Activated T-cell treated with anti-CD3 and anti-CD28 coated beads, Interleukin-2, amount 50 U/mL, for 72 hours (primary cell): ENCODE measurements around the gene SPOUT1. TPM values are rescaled to one million over a fixed set of nuclear protein-coding genes. Genes with fewer than 3 reads are reported as not detected.
A peak's percentile ranks its signal among the peaks of the same experiment; 100 is the strongest.

Experiments used
- ATAC-seq, 2 donors: fragments of 150-1000 bp; cut with Tn5 transposase; replicated peaks in 1 of 2; 2 replicates each; pipeline ENCODE4 v1.10.0; 2021; ENCODE audit warnings: moderate library complexity in 2 of 2, mild to moderate bottlenecking in 1 of 2
- DNase-seq, 2 donors: peaks; one replicate each; pipeline ENCODE4 v3.0.0; 2021 to 2022; ENCODE audit warnings: mixed read lengths in 1 of 2
- H3K27ac Mint-ChIP-seq: one replicate; pipeline ENCODE4 v1.8.0; 2022; ENCODE audit warnings: mild to moderate bottlenecking, moderate library complexity, mixed read lengths
- H3K27me3 Mint-ChIP-seq: one replicate; pipeline ENCODE4 v1.8.0; 2022; ENCODE audit warnings: low read depth, mixed read lengths
- H3K36me3 Mint-ChIP-seq, 2 donors: one replicate each; pipeline ENCODE4 v1.8.0; 2022; ENCODE audit warnings: mixed read lengths in 2 of 2, mild to moderate bottlenecking in 1 of 2; ENCODE audit not compliant: insufficient read depth in 2 of 2
- H3K4me1 Mint-ChIP-seq: one replicate; pipeline ENCODE4 v1.8.0; 2022; ENCODE audit warnings: low read depth, mixed read lengths
- H3K4me3 Mint-ChIP-seq, 2 donors: one replicate each; pipeline ENCODE4 v1.8.0; 2022; ENCODE audit warnings: mild to moderate bottlenecking in 2 of 2, mixed read lengths in 2 of 2, moderate library complexity in 2 of 2
- H3K9me3 Mint-ChIP-seq, 2 donors: one replicate each; pipeline ENCODE4 v1.8.0; 2022; ENCODE audit warnings: mixed read lengths in 2 of 2
- total RNA-seq, 2 donors: library from RNA; stranded (reverse); gene quantifications; one replicate each; pipeline ENCODE4 v1.2.3, GENCODE V29; 2022

SPOUT1 gene
- total RNA-seq, 2 donors from 2014 or later: 64.8 to 69.1 TPM

DNA sequence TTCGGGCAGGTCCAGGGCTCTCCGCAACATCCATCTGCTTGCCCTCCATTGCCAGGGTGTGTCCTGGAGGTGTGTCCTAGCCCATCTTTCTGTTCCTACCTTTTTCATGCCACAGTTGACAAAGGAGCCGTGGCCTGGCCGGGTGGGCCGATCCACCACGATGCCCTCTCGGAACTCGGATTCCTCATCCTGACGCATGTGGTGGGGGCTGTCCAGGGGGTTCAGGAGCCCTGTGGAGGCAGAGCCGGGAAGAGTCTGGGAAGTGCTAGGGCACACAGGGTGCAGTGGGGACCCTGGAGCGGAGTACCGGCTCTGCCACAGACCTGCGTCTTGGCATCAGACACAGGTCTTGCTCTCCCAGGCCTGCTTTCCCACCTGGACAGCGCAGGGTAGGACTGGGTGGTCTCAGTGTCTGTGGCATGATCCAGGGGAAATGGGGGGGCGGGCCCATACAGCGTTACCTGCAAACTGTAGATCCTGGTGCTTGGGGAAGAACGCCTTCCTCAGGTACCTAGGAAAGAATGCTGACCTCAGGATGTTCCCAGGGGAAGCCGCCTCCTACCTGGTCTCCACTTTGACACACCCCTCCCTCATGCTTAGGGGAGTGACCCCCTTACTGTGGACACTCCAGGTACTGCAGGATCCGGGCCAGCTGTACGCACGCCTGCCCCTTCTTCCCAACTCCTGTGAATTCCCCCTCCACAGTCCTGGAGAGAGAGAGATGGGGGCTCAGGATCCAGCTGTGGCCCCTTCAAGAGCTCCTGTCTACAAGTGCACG lies 3.5 kb downstream of the SPOUT1 start:
- Mint-ChIP-seq H3K36me3 (peaks cover 0 to 16% of the 10 kb centered on the region in 2 donors), H3K4me1 (peaks cover 33% of the 10 kb centered on the region), H3K27me3 (no peaks in the 10 kb centered on the region), H3K4me3 (no peak overlapping the region), H3K27ac (no peak overlapping the region), H3K9me3 (no peaks in the 10 kb centered on the region)
- DNase-seq (no peak), ATAC-seq (no peak)

DNA sequence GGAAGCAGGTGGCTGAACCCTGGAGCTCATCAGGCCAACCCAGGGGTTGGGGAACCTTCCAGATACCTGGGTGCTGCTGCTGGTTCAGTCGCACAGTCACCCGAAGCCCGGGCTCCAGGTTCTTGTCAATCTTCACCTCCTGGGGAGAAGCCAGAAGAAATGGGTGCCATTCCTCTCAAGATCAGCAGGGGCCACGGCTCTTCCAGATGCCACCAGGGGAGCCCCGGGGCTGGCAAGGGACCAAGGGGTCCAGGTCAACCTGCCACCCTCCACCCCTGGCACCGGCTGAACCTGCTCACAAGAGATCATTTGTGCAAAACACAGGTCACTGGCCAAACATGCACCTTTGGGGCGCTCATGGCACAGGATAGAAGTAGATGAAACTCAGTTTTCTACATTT lies 4.7 kb downstream of the SPOUT1 start:
- DNase-seq (no peak), ATAC-seq (no peak)
- H3K9me3 Mint-ChIP-seq: no peaks in the 10 kb centered on the region
- peaks cover 39% of the 10 kb centered on the region for H3K4me1 Mint-ChIP-seq
- H3K36me3 Mint-ChIP-seq: peaks cover 0 to 16% of the 10 kb centered on the region in 2 donors
- no peaks in the 10 kb centered on the region for H3K27me3 Mint-ChIP-seq
- no peak overlapping the region for H3K27ac Mint-ChIP-seq
- H3K4me3 Mint-ChIP-seq: no peak overlapping the region

DNA sequence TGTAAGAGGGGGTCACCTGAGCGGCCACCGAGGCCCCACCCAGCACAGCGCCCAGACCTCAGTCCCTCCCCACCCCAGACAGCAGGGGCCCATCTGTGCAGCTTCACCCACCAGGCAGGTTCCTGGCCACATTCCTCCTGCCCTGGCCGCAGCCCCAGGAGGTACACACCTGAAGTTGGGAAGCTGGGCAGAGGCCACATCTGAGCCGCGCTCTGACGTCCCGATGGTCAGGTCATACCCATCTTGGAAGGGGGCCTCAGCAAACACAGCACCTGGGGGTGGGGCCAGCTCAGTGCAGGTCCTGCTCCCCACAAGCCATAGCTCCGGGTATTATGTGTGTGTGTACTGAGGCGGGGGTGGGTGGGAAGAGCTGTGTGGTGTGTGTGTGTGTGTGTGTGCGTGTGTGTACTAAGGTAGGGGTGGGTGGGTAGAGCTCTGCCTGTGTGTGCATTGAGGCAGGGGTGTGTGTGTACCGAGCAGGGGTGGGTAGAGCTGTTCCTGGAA lies 5.6 kb downstream of the SPOUT1 start:
- no peak overlapping the region for H3K4me3 Mint-ChIP-seq
- H3K36me3 Mint-ChIP-seq: peaks cover 0 to 16% of the 10 kb centered on the region in 2 donors
- peak overlapping the region; percentile 69 for H3K27ac Mint-ChIP-seq
- no peak for DNase-seq
- no peaks in the 10 kb centered on the region for H3K27me3 Mint-ChIP-seq
- peaks cover 44% of the 10 kb centered on the region for H3K4me1 Mint-ChIP-seq
- H3K9me3 Mint-ChIP-seq: no peaks in the 10 kb centered on the region
- ATAC-seq: no peak

DNA sequence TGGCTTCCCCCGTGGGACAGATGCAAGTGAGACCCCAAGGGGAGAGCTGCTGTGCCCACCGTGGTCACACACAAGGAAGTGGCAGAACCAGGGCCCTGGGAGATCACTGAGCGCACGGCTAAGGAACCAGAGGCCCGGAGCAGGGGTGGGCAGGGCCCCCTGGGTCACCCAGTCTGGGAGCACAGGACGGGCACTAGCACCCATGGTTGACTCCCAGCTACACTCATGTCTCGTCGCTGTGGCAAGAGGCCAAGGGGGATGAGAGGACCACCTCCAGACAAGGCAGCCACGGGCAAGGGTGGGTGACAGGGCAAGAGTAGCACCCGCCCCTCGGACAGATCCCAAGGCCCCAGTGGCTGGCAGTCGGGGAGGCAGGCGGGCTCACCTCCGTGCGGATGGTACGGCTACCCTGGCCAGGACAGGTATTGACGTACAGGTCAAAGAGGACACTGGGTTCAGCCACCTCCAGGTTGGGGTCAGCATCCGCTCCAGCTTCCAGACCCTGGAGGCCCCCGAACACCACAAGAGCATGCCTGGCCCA lies 6.2 kb downstream of the SPOUT1 start:
- DNase-seq (no peak), ATAC-seq (no peak)
- no peak overlapping the region for H3K4me3 Mint-ChIP-seq
- no peak overlapping the region for H3K27ac Mint-ChIP-seq
- H3K9me3 Mint-ChIP-seq: no peaks in the 10 kb centered on the region
- H3K27me3 Mint-ChIP-seq: no peaks in the 10 kb centered on the region
- H3K4me1 Mint-ChIP-seq: peaks cover 39% of the 10 kb centered on the region
- peaks cover 0 to 12% of the 10 kb centered on the region in 2 donors for H3K36me3 Mint-ChIP-seq

DNA sequence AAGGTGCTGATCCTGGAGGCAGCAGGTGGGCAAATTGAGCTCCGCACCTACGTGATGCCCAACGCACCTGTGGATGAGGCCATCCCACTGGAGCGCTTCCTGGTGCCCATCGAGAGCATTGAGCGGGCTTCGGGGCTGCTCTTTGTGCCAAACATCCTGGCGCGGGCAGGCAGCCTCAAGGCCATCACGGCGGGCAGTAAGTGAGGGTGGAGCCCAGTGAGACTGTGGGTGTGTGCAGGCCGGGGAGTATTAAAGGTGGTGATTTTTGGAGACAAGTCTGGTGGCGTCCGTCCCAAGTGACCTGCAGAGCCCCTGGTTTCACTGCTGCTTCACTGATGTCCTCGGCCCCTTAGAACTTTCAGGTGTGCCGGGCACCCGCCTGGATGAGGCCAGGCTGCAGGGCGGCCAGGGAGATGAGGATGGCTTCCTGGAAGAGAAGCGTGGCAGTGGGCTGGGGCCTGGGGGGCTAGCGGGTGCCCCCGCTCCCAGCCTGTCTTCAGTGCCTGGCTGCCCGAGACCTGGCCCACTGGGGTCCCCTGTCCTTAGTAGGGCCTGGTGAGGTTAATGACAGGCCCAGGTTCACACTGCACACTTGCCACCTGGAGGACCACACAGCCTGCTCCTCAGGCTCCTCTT lies 7.1 kb downstream of the SPOUT1 start:
- H3K4me1 Mint-ChIP-seq: peaks cover 36% of the 10 kb centered on the region
- H3K36me3 Mint-ChIP-seq: peaks cover 0 to 10% of the 10 kb centered on the region in 2 donors
- DNase-seq (no peak), ATAC-seq (no peak)
- no peaks in the 10 kb centered on the region for H3K9me3 Mint-ChIP-seq
- H3K27ac Mint-ChIP-seq: no peak overlapping the region
- no peak overlapping the region for H3K4me3 Mint-ChIP-seq
- H3K27me3 Mint-ChIP-seq: no peaks in the 10 kb centered on the region

DNA sequence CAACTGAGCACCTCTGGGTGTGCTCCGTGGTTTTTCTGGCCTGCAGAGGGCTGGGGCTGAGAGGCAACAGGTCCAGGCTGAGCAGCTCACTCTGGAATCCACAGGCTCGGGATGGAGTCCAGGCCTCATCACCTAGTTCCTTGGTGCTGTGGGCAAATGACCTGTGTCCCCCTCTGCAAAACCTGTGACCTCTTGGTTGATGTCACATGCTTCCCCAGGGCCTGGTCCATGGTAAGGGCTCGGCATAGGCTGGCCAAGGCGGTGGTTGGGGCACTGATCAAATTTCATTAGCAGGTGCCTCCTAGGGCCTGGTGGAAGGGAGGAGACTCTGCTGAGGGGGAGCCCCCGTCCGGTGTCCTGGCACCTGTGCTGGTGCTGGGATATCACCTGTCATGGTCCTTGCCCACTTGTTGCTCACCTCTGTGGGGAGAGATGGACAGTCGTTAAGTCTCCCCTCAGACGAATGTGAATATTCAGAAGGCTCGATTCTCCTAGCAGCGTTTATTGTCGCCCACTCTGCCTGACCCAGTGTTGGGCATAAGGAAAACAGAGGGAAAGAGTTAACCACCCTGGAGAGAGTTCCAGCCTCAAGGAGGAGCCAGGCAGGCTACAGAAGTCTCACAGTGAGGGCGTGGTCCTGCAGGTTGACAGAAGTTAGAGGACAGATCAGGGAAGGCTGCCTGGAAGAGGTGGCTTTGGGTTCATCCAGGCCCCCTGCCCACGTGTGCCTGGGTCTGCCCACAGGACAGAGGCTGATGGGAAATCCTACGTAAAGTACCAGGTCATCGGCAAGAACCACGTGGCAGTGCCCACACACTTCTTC lies 7.8 kb downstream of the SPOUT1 start:
- Mint-ChIP-seq H3K4me1 (peaks cover 35% of the 10 kb centered on the region), H3K9me3 (no peaks in the 10 kb centered on the region), H3K27ac (peak overlapping the region; percentile 27), H3K4me3 (no peak overlapping the region), H3K27me3 (no peaks in the 10 kb centered on the region), H3K36me3 (peaks cover 0 to 7% of the 10 kb centered on the region in 2 donors)
- ATAC-seq (no peak), DNase-seq (no peak)

DNA sequence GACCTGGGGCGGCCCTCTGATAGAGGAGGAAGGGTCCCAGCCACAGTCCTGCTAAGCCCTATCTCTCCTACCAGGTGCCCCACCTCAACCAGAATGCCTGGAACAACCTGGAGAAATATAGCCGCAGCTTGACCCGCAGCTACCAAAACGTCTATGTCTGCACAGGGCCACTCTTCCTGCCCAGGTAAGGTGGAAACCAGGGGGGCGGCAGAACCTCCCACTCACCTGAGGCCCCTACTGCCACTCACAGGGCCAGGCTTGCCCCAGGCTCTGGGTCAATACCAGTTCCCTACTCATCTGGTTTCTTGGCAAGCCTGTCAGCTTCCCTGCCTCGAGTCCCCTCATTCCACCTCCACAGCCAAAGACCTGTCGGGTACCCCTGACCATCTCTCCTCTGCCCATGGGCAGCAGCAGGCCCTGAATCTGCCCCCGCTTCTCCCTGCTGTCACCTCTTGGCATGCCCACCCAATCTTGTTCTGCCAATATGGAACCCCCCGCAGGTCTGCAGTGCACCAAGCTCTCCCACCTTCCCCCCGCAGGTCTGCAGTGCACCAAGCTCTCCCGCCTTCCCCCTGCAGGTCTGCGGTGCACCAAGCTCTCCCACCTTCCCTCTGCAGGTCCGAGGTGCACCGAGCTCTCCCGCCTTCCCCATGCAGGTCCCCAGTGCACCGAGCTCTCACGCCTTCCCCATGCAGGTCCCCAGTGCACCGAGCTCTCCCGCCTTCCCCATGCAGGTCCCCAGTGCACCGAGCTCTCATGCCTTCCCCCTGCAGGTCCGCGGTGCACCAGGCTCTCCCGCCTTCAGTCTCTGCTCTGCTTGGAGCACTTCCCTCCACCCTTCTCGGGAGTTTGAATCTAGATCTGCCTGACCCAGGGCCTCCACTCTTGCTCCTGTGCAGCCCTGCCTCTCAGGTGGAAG lies 8.7 kb downstream of the SPOUT1 start:
- H3K4me1 Mint-ChIP-seq: peaks cover 35% of the 10 kb centered on the region
- peak overlapping the region; percentile 27 for H3K27ac Mint-ChIP-seq
- no peak overlapping the region for H3K4me3 Mint-ChIP-seq

DNA sequence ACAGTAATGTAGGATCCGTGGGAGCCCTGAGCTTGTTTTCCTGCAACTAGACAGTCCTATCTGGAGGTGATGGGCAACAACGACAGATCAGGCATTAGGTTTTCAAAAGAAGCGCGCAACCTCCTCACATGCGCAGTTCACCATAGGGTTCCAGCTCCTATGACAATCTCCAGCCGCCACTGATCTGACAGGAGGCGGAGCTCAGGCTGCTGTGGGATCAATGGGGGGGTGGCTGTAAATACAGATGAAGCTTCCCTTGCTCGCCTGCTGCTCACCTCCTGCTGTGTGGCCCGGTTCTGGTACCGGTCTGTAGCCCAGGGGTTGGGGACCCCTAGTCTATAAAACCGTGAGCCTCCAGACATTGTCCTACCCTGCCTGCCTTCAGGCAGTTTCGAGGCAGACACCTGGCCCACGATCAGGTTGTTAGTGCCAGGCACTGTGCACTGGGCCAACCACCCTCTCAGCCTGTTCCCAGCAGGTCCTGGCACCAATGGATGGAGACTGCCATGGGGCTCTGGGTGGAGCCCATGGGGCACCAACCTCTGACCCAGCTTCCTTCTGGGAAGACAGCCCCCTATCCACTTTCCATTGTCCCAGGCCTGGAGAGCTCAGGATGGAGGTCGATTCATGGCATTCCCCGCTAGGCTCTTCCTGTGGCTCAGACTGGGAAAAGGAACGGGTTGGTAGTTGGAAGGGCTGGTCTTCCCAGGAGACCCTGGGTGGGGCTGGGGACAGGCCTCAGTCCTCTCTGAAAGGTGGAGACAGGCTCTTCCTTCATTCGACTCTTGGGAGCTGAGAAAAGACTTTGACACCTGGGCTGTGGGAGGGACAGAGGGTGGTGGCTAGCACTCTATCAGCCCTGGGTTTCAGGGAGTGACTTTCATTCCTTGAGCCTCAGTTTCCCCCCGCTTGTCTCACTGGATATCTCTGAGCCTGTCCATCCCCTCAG lies 9.6 kb downstream of the SPOUT1 start:
- H3K36me3 Mint-ChIP-seq: peaks cover 0 to 3% of the 10 kb centered on the region in 2 donors
- H3K27me3 Mint-ChIP-seq: no peaks in the 10 kb centered on the region
- DNase-seq (no peak), ATAC-seq (no peak)
- no peaks in the 10 kb centered on the region for H3K9me3 Mint-ChIP-seq
- peak overlapping the region; percentile 46 to 55 for H3K4me3 Mint-ChIP-seq
- peaks cover 35% of the 10 kb centered on the region for H3K4me1 Mint-ChIP-seq
- no peak overlapping the region for H3K27ac Mint-ChIP-seq

More for the DNA sequence above, 8.7 kb downstream of the SPOUT1 start:
- Mint-ChIP-seq H3K9me3 (no peaks in the 10 kb centered on the region), H3K36me3 (peaks cover 0 to 5% of the 10 kb centered on the region in 2 donors), H3K27me3 (no peaks in the 10 kb centered on the region)
- DNase-seq: no peak
- no peak for ATAC-seq

DNA sequence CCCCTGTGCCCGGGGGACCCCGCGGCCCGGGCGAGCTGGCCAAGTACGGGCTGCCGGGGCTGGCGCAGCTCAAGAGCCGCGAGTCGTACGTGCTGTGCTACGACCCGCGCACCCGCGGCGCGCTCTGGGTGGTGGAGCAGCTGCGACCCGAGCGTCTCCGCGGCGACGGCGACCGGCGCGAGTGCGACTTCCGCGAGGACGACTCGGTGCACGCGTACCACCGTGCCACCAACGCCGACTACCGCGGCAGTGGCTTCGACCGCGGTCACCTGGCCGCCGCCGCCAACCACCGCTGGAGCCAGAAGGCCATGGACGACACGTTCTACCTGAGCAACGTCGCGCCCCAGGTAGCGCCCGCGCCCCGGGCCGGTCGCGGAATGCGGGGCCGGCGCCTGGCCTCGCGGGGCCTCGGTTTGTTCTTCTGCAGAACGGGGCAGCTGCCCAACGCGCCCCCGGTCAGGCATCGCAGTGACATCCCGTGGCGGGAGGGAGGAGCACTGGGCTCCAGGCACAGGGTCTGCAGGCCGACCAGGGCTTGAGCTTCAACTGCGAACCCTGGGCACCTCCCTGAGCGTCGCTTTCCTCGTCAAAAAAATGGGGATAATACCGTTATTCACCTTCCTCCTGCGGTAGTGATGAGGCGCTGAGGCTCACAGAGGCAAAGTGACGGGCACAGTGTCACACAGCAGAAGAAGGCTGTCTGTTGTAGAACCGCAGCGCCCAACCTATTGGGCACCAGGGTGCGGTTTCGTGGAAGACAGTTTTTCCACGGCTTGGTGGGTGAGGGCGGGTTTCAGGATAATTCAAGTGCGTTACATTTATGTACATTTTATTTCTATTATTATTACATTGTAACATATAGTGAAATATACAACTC lies 10.5 kb downstream of the SPOUT1 start:
- Mint-ChIP-seq H3K4me1 (peaks cover 35% of the 10 kb centered on the region), H3K27me3 (no peaks in the 10 kb centered on the region), H3K9me3 (no peaks in the 10 kb centered on the region), H3K4me3 (peak overlapping the region; percentile 81), H3K27ac (no peak overlapping the region), H3K36me3 (peaks cover 0 to 2% of the 10 kb centered on the region in 2 donors)
- ATAC-seq (peak; percentile 46 to 50), DNase-seq (peak; percentile 50 to 56)

DNA sequence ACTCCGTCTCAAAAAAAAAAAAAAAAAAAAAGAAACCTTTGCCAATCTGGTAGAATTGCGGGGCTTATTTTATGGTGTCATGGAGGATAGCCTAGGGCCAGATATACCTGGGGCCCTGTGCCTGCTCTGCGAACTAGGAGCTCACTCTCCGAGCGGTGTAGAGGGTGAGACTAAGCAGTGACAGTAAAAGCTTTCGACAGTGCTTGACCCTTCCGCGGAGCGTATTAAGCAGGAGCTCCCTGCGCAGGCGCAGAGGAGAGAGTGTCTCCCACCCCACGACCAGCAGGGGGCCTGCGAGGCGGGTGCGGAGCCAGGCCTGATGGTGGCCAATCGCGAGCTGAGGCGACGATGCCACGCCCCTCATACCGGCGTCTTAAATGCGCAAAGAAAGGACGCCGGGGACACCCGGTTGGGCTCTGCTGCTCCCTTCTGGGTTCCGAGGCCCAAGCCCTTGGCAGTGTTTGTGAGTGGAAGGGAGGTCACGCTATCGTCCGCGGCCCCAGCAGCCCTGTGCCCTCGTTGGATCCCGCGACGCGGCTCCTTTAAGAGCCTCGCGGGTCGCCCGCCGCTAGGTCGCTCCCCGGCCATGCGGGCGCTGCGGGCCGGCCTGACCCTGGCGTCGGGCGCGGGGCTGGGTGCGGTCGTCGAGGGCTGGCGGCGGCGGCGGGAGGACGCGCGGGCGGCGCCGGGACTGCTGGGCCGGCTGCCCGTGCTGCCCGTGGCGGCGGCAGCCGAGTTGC lies 11.3 kb downstream of the SPOUT1 start, which contains the start of gene ENDOG:
Gene ENDOG (plus strand): TSS at position 402 of the 740 bp plus-strand sequence. CDS start 185 bp downstream, at position 587.
- Mint-ChIP-seq H3K4me3 (peak within 1 kb of the TSS; percentile 83 to 88), H3K27me3 (no peaks in the 10 kb centered on the region), H3K4me1 (peaks cover 35% of the 10 kb centered on the region), H3K27ac (no peak within 1 kb of the TSS), H3K9me3 (no peaks in the 10 kb centered on the region), H3K36me3 (peaks cover 0 to 2% of the 10 kb centered on the region in 2 donors)
- ATAC-seq (peak; percentile 92 to 93), DNase-seq (peak; percentile 98 to 99)
